ENCODE measurements around the gene FRMD5. TPM values are rescaled to one million over a fixed set of nuclear protein-coding genes. Genes with fewer than 3 reads are reported as not detected.

Gene FRMD5
- total RNA-seq, 1 experiment from 2014 or later, result 9.7 TPM

DNA sequence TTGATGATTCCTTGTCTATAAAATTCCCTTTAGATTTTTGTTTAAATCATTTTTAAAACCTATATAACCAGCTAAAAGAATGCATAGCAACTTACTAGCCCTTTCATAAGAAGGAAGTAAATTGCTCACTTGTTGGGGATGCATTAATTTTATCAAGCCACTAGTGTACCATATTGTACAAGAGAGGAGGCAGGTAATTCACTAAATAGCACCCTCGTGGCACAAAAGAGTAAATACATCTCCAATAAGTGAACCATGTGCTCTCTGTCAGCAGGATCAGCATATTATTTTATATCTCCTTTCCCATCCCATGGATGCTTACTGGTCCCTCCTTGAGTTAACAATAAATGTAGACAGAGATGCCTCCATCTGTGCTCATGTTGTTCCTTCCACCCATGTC lies 34.3 kb downstream of the FRMD5 start:
- DNase-seq (ENCODE audit: low read depth), result no peak

DNA sequence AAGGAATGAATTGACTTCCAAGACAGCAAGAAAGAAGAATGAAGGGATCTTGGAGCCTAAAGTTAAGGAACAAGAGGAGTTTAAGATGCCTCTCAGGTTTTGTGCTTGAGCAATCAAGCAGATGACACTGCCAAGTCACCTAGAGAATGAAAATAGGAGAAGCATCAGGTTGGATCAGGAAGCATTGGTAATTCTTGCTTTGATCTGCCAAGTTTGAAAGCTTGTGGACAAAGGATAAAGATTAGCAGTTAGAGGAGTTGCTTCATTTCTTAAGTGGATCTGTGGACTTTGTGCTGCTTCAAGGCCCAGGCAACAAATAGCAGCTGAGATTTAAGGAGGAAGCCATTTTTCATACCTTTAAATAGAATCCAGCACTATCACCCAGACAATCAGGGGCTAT lies 35.6 kb downstream of the FRMD5 start:
- no peak for DNase-seq (ENCODE audit: low read depth)

DNA sequence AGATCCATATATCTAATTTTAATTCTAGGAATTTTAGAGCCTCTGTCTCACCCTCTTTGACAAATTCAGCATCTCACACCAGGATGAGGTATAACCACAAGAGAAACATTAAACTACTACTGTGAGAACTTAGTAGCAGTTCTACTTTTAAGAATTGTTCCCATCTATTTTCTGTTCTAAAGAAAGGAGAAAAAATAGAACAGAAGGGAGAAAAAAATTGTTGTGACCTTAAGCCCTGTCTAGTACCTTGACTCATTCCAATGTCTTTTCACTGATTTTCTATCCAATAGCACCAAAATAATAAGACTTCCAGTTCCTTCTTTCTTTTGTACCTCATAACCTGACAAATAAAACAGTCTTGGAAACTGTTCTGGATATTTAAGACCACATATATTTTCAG lies 37.0 kb downstream of the FRMD5 start:
- DNase-seq (ENCODE audit: low read depth), result no peak

DNA sequence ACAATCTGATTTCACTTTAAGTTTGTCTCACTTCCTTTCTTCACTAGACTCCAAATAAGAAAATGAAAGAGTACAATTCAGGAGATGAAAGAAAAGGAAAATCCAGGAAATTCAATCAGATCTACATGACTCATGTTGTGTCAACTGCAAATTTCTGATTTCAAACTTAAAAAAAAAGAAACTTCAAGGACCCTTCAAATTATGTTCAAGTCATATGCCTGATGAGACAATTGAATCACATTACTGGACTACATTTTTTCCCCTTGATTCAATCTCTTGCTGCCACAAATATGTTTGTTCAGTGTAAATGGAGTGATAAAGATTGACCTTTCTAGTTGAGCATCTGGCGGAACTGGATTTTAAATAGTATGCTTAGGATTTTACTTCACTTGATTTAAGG lies 37.4 kb downstream of the FRMD5 start:
- peak; percentile 93 for DNase-seq (ENCODE audit: low read depth)

DNA sequence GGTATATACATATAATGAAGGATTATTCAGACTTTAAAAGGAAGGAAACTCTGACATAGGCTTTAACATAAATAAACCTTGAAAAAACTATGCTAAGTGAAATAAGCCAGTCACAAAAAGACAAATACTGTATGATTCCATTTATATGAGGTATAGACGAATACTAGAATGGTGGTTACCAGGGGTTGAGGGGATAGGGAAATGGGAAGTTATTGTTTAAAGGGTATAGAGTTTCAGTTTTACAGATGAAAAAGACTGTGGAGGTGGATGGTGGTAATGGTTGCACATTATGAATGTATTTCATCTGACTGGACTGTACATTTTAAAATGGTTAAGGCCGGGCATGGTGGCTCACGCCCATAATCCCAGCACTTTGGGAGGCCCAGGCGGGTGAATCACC lies 41.7 kb downstream of the FRMD5 start:
- DNase-seq (ENCODE audit: low read depth), result no peak

DNA sequence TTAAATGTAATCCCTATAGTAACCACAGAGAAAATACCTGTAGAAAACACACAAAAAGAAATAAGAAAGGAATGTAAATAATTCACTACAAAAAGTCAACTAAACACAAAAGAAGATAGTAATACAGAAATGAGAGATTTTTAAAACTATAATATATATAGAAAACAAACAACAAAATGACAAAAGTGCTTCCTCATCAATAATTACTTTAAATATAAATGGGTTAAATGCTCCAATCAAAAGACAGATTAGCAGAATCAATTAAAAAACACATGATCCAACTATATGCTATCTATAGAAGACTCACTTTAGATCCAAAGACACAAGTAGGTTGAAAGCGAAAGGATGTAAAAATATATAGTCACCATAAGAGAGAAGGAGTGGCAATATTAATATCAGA lies 45.8 kb downstream of the FRMD5 start:
- DNase-seq (ENCODE audit: low read depth), result no peak

DNA sequence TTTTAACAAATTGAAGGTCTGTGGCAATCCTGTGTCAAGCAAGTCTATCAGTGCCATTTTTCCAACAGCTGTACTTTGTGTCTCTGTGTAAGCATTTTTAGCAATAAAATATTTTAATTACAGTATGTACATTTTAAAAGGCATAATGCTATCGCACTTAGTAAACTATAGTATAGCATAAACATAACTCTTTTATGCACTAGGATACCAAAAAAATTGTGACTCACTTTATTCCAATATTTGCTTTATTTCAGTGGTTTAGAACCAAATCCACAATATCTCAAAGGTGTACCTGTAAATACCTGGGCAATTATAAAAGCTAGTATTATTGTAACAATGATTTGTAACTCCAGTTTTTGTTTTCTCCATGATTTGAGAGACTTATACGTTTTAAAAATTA lies 46.5 kb downstream of the FRMD5 start:
- no peak for DNase-seq (ENCODE audit: low read depth)

DNA sequence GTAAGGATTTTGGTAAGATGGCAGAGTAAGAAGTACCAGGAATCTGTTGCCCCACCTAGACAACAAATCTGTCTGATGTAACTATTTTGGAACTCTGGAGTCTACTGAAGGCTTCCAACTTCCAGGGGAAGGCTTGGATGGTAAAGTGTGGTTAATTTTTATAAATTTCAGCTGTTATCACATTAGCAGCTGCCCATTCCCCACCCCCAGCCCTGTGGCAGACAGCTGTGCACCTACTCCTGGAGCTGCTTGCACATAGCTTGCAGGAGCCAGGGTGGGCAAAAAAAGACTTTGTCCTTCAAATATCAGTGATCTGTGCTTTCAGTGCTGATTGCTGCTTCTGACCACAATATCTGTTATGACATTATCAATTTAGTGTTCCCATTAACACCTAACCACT lies 47.4 kb downstream of the FRMD5 start:
- no peak for DNase-seq (ENCODE audit: low read depth)

DNA sequence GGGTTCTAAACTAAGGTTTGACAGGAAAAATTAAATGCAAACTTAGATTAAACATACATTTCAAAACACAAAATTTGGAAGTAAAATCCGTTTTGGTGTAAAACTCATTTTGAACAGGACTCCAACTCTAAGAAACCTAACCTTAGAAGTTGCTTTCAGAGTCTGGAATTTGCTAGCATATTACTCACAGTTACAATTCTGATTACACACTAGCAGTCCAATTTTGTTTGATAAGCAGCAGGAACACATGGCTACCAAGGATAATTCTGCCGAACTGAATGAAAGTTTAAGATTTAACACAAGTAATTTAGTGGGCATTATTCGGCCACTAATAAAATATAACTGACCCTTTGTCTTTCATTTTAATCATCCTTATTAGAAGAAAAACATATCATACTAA lies 49.6 kb downstream of the FRMD5 start:
- no peak for DNase-seq (ENCODE audit: low read depth)

DNA sequence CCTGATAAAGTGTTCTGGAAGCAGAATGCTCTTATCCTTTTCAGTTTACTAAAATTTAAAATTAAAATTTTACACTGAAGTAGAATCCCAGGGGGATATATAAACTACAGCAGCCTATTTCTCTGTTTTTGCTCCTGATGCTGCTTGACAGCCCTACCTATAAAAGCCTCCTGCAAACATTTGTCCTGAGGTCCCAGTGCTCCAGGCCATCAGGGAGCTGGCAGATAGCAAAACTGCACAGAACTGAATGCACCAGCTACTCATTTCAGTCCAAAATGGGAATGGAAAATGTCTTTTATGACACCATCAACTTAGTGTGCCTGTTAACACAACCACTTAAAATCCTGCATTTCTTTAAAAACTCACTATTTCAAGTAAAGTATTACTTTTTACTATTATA lies 50.1 kb downstream of the FRMD5 start:
- DNase-seq (ENCODE audit: low read depth), result no peak

DNA sequence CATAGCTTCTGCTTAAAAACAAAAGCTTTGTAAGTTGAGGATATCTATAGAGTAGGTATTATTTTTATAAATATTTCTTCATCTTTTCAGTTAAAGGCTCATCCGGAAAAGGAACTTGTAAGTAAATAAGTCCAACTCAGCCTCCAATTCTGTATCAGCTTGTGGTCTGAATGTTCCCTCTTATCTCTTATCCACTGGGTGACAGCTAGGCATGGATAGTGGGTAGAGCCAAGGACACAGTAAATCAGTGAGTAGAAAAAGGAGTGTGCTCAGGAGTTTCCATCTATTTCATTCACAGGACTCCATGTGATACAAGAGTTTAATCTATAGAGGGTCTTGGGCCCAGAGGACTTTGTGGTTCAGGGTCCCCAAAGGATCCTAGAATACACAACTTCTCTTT lies 50.9 kb downstream of the FRMD5 start:
- DNase-seq (ENCODE audit: low read depth), result no peak

DNA sequence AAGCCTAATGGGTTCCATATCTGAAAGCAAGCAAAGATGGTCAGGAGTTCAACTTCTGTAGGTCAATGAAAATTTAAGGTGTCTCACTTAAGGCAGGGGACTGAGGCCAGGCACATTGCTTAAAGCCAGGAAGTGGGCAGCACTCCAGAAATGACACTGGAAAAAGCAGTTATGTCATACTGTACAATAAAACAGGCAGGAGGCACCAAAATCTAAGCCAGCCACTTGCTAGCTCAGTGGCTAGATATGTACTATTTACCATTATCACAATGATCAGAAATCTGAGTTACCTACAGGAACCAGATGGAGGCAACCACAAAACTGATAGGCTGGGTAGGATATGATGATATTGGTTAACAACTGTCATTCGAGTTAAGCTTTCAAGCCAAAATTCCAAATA lies 57.3 kb downstream of the FRMD5 start:
- peak; percentile 78 for DNase-seq (ENCODE audit: low read depth)

DNA sequence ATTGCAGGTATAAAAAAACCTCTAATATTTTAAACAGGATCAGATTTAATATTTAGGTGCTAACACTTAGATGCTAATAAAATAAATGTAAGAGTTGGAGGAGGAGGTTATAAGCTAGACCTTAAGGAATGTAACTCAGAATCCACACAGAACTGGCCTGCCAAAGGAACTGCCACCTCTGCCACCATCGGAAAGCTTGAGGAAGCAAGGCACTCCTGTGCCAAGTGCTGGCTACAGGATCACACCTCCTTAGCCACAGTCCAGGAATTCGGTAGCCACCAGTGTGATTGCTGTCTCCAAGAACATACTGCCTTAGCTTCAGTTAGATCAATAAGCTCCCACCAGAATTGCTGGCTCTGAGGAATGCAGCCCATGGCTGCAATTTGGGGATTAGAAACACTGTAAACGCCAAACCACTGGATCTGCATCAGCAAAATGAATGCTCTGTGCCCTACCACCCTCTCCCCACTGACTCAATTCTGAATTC lies 58.0 kb downstream of the FRMD5 start:
- peak; percentile 36 for DNase-seq (ENCODE audit: low read depth)

DNA sequence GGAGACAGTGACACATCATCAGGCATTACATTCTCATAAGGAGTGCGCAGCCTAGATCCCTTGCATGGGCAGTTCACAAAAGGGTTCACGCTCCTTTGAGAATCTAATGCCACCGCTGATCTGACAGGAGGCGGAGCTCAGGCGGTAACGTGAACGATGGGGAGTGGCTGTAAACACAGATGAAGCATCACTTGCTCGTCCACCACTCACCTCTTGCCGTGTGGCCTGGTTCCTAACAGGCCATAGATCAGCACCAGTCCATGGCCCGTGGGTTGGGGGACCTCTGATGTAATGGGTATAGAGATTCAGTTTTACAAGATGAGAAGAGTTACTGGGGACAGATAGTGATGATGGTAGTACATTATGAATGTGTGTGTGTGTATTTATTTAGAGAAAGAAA lies 63.0 kb downstream of the FRMD5 start:
- no peak for DNase-seq (ENCODE audit: low read depth)

DNA sequence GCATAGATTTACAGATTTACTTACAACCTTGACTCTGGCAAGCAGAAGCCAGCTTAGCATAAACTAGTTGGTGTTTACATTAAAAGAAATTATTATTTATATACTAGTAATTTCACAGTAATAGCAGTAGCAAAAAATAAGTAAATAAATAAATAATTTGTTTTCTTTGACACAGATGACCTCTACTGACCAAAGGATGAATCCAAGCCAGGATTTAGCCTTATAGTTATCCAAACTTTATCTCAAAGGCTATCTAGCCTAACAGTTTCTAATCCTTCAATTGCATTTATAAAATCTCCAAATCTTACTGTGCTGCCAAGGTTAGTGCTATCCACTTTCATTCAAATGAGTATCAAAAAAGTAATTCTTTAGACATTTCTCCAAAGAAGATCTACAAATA lies 64.3 kb downstream of the FRMD5 start:
- no peak for DNase-seq (ENCODE audit: low read depth)

DNA sequence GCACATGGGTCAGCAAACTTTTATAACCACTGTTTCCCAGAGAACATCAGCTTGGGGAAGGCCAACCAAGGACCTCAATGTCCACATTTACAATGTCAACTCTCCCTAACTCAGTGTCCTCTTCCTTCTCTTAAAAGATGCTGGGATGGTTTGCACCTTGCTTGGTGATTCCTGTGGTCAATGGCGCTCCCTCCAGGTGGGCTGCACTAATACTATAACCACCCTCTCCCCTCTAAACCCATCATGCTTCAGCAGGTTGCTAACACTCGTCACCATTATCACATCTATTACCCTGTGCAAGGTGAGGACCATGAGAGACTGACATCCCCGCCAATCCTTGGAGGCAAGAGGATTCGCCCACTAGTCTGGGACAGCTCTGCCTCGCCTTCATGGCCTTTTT lies 65.2 kb downstream of the FRMD5 start:
- no peak for DNase-seq (ENCODE audit: low read depth)

DNA sequence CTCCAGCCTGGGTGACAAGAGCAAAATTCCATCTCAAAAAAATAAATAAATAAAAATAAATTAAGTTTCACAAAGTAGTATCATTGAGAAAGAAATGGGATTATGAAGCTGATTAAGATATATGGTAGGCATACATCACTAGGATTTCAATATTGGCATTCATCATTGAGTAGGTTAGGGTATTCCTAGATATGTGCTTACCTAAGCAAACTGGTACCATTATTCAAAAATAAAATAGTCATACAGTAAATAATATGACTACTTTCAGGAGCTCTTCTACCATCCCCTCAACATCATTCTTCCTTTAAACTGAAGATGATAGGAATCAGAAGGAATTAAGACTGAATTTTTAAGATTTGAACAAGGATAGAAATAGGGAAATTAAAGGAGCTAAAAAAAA lies 66.6 kb downstream of the FRMD5 start:
- no peak for DNase-seq (ENCODE audit: low read depth)

DNA sequence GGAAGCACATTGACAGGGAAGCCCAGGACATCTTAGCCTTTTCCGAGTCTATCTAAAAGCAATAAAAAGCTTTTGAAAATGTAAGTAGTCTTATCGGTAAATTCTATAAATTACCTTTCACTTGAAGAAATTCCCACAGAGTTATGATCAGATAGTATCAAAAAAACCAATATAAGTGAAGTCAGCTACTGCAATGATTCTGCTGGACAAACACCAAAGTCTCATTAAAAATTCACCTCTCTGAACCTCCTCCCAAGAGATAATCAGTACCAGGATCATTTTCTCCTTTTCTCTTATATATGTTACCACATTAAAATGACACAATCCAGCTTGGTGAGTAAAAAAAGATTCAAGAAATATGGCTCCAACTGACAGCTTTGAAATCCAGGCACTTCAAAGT lies 69.2 kb downstream of the FRMD5 start:
- DNase-seq (ENCODE audit: low read depth), result no peak

DNA sequence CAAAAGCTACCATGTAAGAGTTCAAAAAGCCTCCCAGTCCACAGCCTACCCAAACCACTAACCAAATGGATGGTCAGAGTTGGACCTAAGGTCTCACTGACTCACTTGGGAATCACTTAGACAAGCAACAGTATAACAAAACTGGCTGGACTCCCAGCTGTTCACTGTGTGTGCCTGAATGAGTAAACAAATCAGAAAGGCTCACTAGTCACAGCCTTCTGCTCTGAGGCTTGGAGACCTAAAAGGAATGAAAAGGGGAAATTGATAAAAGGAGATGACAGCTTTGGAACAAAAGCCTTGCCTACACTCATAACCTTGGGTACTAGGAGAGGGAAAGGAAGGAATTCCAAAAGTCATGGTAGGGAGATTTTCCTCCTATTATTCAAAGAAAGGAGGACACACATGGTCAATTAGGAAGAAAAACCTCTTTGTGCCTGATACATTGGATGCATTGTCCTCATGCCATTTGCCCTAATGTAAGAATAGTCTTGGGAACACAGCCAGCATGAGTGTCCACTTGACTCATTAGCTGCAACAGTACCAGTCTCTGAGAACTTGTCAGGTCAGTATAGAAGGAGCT lies 92.3 kb downstream of the FRMD5 start:
- DNase-seq (ENCODE audit: low read depth), result peak; percentile 99

DNA sequence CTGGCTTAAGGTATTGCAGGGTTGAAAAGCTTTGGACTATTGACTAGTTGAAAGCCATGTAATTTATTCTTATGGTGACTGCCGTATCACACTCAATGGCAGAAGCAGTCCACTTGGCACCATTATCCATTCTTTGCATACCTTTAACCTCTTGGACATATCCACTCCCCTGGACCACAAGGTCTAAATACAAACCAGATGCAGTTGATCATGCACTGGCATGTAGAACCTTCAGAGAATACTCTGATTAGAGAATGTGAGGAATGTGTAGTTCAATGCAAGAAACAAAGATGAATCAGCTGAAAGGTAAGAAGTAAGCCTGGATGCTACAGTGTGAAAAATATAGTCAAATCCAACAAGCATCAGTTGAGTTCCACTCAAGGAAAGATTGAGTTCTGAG lies 93.1 kb downstream of the FRMD5 start:
- peak; percentile 90 for DNase-seq (ENCODE audit: low read depth)

DNA sequence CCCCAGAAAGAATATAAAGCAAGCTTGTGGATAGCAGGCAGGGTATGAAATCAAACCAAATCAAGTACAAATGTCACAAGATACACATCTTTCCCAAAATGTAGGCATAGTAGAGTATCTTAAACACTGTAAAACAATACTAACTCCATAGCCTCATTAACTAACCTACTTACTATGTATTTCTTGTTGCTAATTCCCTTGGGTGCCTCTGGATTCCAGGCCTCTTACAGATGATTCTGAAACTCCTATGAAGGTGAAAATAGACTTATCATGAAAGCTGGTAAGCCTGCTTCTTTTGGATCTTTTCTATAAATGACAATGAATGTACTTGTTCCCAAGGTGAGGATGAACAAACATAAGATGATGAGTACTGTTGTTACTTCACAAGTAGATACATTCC lies 93.8 kb downstream of the FRMD5 start:
- DNase-seq (ENCODE audit: low read depth), result no peak

DNA sequence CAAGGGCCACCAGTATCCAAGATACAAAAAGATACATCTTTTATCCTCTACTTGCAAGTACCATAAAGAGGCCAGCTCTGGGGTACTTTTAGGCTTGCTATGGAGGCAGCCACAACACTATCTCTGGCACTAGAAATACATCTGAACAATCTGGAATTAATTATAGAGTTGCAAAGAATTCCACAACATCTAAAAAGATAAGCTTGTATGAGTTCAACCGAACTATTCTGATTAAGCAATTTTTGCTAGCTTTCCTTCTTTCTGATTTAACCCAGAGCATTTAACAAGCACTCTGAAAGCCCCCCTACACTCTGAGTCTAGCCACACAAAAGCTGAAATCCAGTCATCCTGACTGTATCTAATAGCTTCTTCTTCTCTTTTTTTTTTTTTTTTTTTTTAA lies 95.4 kb downstream of the FRMD5 start:
- no peak for DNase-seq (ENCODE audit: low read depth)

DNA sequence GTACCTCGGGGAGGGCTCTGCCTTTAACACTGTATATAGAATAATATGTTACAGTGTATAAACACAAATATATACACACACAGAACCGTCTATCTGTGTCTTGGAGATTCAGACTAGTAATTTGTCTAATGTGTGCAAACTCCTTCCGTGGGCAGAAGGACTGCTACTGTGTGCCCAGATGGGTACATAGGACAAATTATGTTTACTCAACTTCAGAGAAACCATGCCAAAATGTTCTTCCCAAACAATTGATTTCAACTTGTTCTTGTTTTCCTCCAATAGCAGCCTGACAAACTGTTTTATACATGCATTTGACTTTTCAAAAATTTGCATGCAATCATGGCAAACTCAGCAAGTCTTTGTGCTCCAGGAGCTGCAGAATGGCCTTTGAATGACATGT lies 97.5 kb downstream of the FRMD5 start:
- DNase-seq (ENCODE audit: low read depth), result no peak

DNA sequence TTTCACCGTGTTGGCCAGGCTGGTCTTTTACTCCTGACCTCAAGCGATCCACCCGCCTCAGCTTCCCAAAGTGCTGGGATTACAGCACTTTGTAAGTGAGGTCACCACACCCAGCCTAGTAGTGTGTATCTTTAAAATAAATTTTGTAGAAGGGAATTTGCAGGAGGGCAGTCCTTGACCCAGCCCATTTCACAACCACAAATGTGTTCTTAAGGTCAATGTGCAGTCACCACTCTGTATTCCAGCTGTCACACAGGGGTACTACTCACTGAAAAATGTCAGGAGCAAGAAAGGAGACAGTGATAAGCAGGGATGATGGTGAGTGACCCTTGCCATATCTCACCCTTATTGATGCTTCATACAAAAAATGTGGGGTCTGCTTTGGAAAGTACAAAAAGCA lies 98.5 kb downstream of the FRMD5 start:
- DNase-seq (ENCODE audit: low read depth), result peak; percentile 17

DNA sequence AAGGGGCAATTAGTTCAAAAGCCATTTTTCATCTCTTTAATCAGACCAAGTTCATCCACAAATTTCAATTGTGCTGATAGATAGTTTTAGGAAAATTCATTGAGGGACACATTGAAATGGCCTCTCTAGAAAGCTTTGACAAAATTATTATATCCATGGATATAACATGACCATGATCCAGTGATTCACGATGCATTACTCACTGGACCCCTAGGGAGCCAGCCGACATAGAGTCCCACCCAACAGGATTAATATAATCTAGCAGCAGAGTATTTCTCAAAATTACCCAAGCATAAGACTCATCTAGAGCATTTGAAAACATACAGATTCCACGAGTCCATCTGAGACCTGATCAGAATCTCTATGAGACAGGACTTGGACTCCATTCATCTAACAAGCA lies 100.3 kb downstream of the FRMD5 start:
- no peak for DNase-seq (ENCODE audit: low read depth)

All from M059J (cell line).